SK-N-MC (cell line): Measurements from ENCODE around the gene RABIF.
"Not testable (repeated sequence)": the region's sequence is repeated elsewhere in the genome, so short reads cannot be mapped to it uniquely, and the experiment has no call there.

Experiments used
- EZH2 ChIP-seq: fragments of 200-600 bp; sonication (generic); IDR thresholded peaks from one replicate; pipeline ENCODE4 v1.6.1; 2017; ENCODE audit warnings: antibody characterized with exemption
- POLR2AphosphoS5 ChIP-seq: IDR thresholded peaks from 2 replicates; pipeline ENCODE4 v1.6.1; 2012; ENCODE audit warnings: mild to moderate bottlenecking, low read depth, low read length, borderline replicate concordance

- not testable (repeated sequence) for TF ChIP-seq EZH2, POLR2AphosphoS5
These were observed 23.5 kb upstream of the RABIF start for GRCh38 chr1:202912476-202912875.
